SW480 (cell line): ENCODE data around the gene TCP11L1.
A peak's percentile ranks its signal among the peaks of the same experiment; 100 is the strongest.
"Not testable (repeated sequence)": the region's sequence is repeated elsewhere in the genome, so short reads cannot be mapped to it uniquely, and the experiment has no call there.

Experiments used
- DNase-seq: peaks from one replicate; pipeline ENCODE4 v3.0.0-alpha.2; 2016; ENCODE audit warnings: low spot score

TCP11L1 gene

GRCh38 chr11:33029218-33029617 is 10.2 kb upstream of the TCP11L1 start:
- not testable (repeated sequence) for DNase-seq

GRCh38 chr11:33033493-33033892 is 5.9 kb upstream of the TCP11L1 start:
- no peak for DNase-seq

GRCh38 chr11:33035011-33035410 is 4.4 kb upstream of the TCP11L1 start:
- no peak for DNase-seq

- DNase-seq, result peak; percentile 58
Measured at GRCh38 chr11:33040033-33040861, 875 bp downstream of the TCP11L1 start.

- DNase-seq, result no peak
Measured at GRCh38 chr11:33040862-33041453, 1.6 kb downstream of the TCP11L1 start.

GRCh38 chr11:33043221-33043830 is 4.0 kb downstream of the TCP11L1 start:
- DNase-seq, result no peak

- no peak for DNase-seq
Measured at GRCh38 chr11:33044285-33044756, 4.9 kb downstream of the TCP11L1 start.

- no peak for DNase-seq
Measured at GRCh38 chr11:33045551-33046255, 6.3 kb downstream of the TCP11L1 start.

- not testable (repeated sequence) for DNase-seq
Measured at GRCh38 chr11:33048701-33049100, 9.3 kb downstream of the TCP11L1 start.

- not testable (repeated sequence) for DNase-seq
Measured at GRCh38 chr11:33049565-33050408, 10.4 kb downstream of the TCP11L1 start.

GRCh38 chr11:33052231-33052630 is 12.9 kb downstream of the TCP11L1 start:
- DNase-seq, result no peak

GRCh38 chr11:33055375-33055774 is 16.0 kb downstream of the TCP11L1 start:
- DNase-seq, result no peak

GRCh38 chr11:33057284-33057683 is 17.9 kb downstream of the TCP11L1 start:
- no peak for DNase-seq

- no peak for DNase-seq
Measured at GRCh38 chr11:33059331-33060007, 20.1 kb downstream of the TCP11L1 start.

- DNase-seq, result no peak
Measured at GRCh38 chr11:33060271-33060670, 20.9 kb downstream of the TCP11L1 start.

- no peak for DNase-seq
Measured at GRCh38 chr11:33062137-33062536, 22.8 kb downstream of the TCP11L1 start.

GRCh38 chr11:33063326-33063881 is 24.0 kb downstream of the TCP11L1 start:
- DNase-seq, result no peak

- no peak for DNase-seq
Measured at GRCh38 chr11:33064033-33064825, 24.9 kb downstream of the TCP11L1 start.

GRCh38 chr11:33064866-33065265 is 25.5 kb downstream of the TCP11L1 start:
- DNase-seq, result no peak
